H1 (cell line): ENCODE results near the gene ZMYND10. TPM values are rescaled to one million over a fixed set of nuclear protein-coding genes. Genes with fewer than 3 reads are reported as not detected.

Source experiments
- BRCA1 ChIP-seq: IDR thresholded peaks from 2 replicates; pipeline ENCODE4 v1.6.1; 2012; ENCODE audit warnings: low read depth, low read length, improper control_type of control experiment
- PHF8 ChIP-seq: fragments of 200-600 bp; sonication (generic); conservative IDR thresholded peaks from 2 replicates; pipeline ENCODE4 v1.7.1; 2012; ENCODE audit warnings: low read depth, mild to moderate bottlenecking, inconsistent platforms, low read length, moderate library complexity
- SP4 ChIP-seq: IDR thresholded peaks from 2 replicates; pipeline ENCODE4 v1.6.1; 2012; ENCODE audit warnings: low read length, inconsistent platforms
- polyA plus RNA-seq, 7 experiments: library from polyadenylated mRNA; depleted of rRNA in 3 of 7; stranded (reverse) in 5 of 7; unstranded in 2 of 7; fragments of >200 nt in 5 of 7; fragments of 200-250 nt in 2 of 7; gene quantifications; 1 replicate in 5 of 7; 2 replicates in 1 of 7; 4 replicates in 1 of 7; pipeline versions ENCODE4 v1.2.1 to v1.2.3, GENCODE V29; 2011 to 2013; ENCODE audit warnings: missing spikeins in 2 of 7, mixed read lengths in 2 of 7
- total RNA-seq: library from RNA; stranded (reverse); fragmentation: NEBNext Ultra II Directional; extraction: Animal tissue kit (Norgen Biotek cat#: 25700); gene quantifications from 2 replicates; pipeline ENCODE4 v1.2.1, GENCODE V29; 2021
- TF ChIP-seq, protein P1 (sequence below): fragments of 300-600 bp; sonication (generic); IDR thresholded peaks from 2 replicates; pipeline ENCODE4 v1.7.1; 2012; ENCODE audit warnings: low read length, moderate library complexity, mild to moderate bottlenecking, inconsistent platforms; ENCODE audit not compliant: insufficient replicate concordance
- TF ChIP-seq, protein P2 (sequence below): IDR thresholded peaks from 2 replicates; pipeline ENCODE4 v1.6.1; 2012; ENCODE audit warnings: inconsistent platforms
- TF ChIP-seq, protein P3 (sequence below): IDR thresholded peaks from 2 replicates; pipeline ENCODE4 v1.6.1; 2012; ENCODE audit warnings: inconsistent platforms

The ZMYND10 gene
- total and polyA plus RNA-seq, 2 of the 8 experiments (the other 6 are each of a cell fraction or from before 2014, with no cell fraction given) = 0.56 to 0.79 TPM

DNA sequence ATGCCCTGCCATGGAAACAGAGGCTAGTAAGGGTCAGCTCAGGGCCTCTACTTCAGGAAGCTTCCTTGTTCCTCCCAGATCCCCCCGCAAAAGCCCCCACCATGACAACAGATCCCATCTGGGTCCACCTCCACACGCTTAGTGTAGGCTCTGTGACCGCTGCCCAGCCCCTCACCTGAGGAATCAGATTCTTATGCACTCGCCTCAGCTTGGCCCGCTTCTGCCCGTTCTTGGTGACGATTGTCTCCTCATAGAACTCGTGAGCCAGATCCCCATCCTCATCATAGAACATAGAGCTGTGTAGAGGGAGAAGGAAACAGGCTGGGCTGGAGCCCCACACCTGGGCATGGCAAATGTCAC is 19.4 kb downstream of the ZMYND10 start (continued):
- TF ChIP-seq, protein P1, sequence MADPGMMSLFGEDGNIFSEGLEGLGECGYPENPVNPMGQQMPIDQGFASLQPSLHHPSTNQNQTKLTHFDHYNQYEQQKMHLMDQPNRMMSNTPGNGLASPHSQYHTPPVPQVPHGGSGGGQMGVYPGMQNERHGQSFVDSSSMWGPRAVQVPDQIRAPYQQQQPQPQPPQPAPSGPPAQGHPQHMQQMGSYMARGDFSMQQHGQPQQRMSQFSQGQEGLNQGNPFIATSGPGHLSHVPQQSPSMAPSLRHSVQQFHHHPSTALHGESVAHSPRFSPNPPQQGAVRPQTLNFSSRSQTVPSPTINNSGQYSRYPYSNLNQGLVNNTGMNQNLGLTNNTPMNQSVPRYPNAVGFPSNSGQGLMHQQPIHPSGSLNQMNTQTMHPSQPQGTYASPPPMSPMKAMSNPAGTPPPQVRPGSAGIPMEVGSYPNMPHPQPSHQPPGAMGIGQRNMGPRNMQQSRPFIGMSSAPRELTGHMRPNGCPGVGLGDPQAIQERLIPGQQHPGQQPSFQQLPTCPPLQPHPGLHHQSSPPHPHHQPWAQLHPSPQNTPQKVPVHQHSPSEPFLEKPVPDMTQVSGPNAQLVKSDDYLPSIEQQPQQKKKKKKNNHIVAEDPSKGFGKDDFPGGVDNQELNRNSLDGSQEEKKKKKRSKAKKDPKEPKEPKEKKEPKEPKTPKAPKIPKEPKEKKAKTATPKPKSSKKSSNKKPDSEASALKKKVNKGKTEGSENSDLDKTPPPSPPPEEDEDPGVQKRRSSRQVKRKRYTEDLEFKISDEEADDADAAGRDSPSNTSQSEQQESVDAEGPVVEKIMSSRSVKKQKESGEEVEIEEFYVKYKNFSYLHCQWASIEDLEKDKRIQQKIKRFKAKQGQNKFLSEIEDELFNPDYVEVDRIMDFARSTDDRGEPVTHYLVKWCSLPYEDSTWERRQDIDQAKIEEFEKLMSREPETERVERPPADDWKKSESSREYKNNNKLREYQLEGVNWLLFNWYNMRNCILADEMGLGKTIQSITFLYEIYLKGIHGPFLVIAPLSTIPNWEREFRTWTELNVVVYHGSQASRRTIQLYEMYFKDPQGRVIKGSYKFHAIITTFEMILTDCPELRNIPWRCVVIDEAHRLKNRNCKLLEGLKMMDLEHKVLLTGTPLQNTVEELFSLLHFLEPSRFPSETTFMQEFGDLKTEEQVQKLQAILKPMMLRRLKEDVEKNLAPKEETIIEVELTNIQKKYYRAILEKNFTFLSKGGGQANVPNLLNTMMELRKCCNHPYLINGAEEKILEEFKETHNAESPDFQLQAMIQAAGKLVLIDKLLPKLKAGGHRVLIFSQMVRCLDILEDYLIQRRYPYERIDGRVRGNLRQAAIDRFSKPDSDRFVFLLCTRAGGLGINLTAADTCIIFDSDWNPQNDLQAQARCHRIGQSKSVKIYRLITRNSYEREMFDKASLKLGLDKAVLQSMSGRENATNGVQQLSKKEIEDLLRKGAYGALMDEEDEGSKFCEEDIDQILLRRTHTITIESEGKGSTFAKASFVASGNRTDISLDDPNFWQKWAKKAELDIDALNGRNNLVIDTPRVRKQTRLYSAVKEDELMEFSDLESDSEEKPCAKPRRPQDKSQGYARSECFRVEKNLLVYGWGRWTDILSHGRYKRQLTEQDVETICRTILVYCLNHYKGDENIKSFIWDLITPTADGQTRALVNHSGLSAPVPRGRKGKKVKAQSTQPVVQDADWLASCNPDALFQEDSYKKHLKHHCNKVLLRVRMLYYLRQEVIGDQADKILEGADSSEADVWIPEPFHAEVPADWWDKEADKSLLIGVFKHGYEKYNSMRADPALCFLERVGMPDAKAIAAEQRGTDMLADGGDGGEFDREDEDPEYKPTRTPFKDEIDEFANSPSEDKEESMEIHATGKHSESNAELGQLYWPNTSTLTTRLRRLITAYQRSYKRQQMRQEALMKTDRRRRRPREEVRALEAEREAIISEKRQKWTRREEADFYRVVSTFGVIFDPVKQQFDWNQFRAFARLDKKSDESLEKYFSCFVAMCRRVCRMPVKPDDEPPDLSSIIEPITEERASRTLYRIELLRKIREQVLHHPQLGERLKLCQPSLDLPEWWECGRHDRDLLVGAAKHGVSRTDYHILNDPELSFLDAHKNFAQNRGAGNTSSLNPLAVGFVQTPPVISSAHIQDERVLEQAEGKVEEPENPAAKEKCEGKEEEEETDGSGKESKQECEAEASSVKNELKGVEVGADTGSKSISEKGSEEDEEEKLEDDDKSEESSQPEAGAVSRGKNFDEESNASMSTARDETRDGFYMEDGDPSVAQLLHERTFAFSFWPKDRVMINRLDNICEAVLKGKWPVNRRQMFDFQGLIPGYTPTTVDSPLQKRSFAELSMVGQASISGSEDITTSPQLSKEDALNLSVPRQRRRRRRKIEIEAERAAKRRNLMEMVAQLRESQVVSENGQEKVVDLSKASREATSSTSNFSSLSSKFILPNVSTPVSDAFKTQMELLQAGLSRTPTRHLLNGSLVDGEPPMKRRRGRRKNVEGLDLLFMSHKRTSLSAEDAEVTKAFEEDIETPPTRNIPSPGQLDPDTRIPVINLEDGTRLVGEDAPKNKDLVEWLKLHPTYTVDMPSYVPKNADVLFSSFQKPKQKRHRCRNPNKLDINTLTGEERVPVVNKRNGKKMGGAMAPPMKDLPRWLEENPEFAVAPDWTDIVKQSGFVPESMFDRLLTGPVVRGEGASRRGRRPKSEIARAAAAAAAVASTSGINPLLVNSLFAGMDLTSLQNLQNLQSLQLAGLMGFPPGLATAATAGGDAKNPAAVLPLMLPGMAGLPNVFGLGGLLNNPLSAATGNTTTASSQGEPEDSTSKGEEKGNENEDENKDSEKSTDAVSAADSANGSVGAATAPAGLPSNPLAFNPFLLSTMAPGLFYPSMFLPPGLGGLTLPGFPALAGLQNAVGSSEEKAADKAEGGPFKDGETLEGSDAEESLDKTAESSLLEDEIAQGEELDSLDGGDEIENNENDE = no peak
- TF ChIP-seq, protein P2, sequence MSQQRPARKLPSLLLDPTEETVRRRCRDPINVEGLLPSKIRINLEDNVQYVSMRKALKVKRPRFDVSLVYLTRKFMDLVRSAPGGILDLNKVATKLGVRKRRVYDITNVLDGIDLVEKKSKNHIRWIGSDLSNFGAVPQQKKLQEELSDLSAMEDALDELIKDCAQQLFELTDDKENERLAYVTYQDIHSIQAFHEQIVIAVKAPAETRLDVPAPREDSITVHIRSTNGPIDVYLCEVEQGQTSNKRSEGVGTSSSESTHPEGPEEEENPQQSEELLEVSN = no peak
- TF ChIP-seq, protein P3, sequence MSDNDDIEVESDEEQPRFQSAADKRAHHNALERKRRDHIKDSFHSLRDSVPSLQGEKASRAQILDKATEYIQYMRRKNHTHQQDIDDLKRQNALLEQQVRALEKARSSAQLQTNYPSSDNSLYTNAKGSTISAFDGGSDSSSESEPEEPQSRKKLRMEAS = no peak
- no peak for TF ChIP-seq PHF8
- TF ChIP-seq SP4 = no peak
- no peak for TF ChIP-seq BRCA1
